CD4-positive, alpha-beta T cell treated with Interleukin-4 for 1 hour (primary cell): ENCODE measurements around the gene GARS1.
"Not testable (repeated sequence)": the region's sequence is repeated elsewhere in the genome, so short reads cannot be mapped to it uniquely, and the experiment has no call there.

Source experiments
- DNase-seq, 2 donors: peaks; one replicate each; pipeline ENCODE4 v3.0.0-alpha.2; 2020 to 2022

The GARS1 gene

DNA sequence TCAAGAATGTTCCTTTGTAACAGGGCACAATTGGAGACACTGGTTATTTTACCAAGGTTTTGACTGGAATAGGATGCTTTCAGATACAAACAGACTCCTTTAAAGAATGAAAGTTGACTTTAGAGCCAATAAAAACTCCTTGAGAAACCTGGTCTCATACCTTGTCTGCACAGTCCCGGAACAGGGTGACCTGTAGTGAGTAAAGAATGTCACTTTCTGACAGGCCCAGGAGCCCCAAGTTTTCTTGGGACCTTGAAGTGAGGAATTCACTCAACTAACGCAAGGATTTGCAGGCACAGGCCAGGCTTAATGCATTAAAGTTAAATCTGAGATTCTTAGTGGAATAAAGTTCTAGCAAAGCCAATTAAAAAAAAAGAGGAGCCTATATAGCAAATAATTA lies 11.5 kb upstream of the GARS1 start:
- DNase-seq = no peak

GRCh38 chr7:30584415-30584814 lies 10.3 kb upstream of the GARS1 start:
- DNase-seq = no peak

- DNase-seq = no peak
These were observed 9.7 kb upstream of the GARS1 start for GRCh38 chr7:30584965-30585364.

DNA sequence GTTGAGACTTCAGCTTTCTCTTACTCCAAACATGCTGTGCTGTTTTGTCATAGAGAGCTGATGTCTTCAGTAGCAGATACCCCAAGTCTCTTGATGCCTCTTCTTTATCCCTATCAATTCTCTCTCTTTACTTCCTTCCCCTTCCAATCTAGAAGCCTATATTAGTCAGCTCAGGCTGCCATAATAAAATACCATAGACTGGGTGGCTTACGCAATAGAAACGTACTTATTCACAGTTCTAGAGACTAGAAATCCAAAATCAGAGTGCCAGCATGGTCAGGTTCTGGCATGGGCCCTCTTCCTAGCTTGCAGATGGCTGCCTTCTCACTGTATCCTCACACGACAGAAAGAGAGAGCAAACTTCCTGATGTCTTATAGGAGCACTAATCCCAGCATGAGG lies 9.0 kb upstream of the GARS1 start:
- no peak for DNase-seq

DNA sequence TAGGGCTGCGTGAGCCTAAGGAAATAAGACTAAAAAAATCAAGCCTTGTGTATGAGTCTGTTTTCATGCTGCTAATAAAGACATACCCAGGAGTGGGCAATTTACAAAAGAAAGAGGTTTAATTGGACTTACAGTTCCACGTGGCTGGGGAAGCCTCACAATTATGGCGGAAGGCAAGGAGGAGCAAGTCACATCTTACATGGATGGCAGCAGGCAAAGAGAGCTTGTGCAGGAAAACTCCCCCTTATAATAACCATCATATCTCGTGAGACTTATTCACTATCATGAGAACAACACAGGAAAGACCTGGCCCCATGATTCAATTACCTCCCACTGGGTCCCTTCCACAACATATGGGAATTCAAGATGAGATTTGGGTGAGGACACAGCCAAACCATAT lies 7.1 kb upstream of the GARS1 start:
- not testable (repeated sequence) for DNase-seq

- DNase-seq = no peak
These were observed 5.6 kb upstream of the GARS1 start for GRCh38 chr7:30589111-30589510.

DNA sequence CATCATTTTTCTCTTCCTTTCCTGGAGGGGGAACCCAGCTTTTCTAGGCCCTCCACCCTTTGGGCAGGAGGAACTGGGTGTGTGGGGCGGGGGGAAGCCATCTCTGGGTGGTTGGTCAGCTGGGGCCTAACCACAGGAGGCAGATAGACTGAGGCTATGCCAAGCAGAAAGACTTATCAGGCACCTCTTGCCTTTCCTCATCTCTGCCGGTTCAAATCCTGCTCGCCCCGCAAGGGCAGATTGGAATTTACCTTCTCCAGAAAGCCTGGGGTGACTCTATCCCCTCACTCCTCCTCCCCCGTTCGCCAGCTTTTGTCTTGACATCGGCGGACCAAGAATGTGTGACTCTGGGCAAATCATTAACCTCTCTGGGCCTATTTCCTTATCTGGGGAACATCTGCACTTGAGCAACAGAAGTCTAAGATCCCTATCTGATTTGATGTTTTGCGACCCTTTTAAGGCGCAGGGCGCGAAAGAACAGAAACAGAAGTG lies 584 bp upstream of the GARS1 start:
- DNase-seq = peak in 1 of 2 donors; percentile 45

GRCh38 chr7:30595436-30596013 lies 847 bp downstream of the GARS1 start:
- DNase-seq = peak in 1 of 2 donors; percentile 6

DNA sequence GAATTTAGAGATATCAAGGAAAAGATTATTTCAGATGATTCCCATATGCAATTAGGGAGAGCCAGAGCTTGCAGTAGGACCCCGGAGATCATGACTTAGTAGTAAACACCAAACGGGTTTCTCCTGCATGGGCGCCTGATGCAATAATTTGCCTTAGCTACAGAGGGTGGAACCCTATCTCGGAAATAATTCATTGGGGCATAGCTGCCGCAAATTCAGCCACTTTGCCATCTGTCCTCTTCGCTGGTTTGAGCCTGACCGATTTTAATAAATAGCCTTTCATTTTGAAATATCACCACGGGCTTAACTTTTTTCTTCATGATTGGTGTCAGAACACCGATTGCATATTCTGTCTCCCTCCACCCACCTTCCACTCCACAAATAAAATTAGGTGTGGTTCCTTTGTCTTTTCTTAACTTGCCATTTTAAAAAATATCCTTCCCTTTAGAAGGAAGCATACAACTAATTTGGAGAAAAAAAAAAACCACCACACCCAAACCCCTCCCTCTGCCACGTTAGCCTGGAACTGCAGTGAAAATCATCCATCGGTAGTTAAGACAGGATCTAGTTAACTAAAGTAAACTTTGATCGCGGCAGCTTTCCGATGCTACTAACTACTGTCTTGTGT lies 1.4 kb downstream of the GARS1 start:
- peak in 1 of 2 donors; percentile 8 for DNase-seq

DNA sequence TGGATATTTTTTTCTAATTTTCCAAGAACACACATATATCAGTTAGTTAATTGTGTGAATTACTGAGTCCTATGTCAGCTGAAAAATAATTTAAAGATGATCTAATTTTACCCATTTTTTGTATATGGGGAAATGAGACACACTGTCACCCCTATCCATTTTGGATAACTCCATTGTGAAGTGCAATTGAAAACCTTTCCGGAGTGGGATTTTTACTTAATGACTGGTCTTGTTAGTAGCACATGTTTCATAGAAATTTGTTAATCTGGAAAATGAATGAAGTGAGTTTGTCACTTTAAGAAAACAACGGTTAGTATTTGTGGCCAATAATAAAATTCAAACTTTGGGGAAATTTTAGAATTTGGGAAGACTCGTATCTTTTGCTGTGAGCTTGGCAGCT lies 2.0 kb downstream of the GARS1 start:
- no peak for DNase-seq

DNA sequence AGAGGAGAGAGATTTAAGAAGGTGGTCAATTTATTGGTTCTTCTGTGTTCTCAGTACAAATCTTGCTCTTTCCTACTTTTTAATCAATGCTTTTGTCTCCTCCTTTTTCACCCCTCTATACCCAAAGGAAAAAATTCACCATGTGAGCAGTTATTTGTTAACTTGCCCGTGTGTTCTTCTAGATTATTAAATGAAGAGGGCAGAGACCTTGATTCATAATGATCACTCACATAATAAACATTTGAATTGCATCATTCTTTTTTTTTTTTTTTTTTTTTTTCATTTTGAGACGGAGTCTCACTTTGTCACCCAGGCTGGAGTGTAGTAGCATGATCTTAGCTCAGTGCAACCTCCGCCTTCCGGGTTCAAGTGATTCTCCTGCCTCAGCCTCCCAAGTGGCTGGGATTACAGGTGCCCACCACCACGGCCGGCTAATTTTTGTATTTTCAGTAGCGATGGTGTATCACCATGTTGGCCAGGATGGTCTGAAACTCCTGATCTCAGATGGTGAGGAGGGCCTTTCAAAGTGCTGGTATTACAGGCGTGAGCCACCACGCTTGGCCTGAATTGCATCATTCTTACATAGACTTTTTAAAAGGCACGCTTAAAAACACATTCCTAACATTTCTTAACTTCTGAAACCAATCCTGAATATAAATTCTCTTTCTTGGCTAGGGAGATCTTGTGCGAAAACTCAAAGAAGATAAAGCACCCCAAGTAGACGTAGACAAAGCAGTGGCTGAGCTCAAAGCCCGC lies 3.6 kb downstream of the GARS1 start:
- DNase-seq = no peak

DNA sequence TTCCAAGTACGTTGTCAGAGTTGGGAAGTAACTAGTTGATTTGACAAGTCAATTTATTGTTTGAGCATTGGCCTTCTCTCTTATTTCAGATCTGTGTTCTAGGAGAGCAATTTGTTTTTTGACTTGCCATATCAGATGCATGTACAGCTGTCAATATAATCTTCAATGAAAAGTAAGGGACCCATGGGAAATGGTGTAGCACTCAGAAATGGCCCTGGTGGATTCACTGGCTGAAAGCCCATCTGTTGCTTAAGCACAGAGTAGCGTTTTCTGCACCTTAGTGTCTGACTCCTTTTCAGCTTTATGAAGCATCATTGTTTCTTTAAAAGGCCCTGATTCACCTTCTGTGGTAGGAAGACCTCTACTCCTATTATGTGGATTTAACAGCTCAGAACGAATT lies 10.2 kb downstream of the GARS1 start:
- DNase-seq = no peak

GRCh38 chr7:30605832-30606231 lies 11.2 kb downstream of the GARS1 start:
- DNase-seq = no peak

DNA sequence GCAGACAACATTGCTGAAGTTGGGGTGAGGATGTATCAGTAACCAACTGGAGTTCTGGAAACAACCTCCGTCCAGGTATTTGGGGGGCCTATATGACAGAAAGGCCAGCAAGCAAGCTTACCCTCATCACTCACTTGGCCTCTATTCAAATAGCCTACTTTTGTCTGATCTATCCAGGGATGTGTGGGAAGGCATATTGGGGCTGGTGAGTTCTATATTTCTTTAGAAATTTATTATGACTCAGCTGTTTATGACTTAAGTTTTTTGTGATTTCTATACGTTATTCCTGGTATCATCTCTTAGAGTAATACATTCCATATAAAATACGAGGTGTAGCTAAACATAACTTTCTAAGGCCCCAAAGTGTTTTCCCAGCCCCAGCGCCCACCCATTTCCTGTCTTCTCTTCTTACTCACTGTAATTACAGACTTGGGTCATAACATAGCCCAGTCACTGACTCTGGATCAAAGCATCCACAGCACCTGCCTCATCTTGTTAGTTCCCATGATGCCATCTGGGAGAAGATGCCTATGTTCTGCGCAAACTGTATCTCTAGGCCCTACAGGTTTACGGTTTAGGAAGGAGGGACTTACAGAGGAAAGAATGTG lies 18.1 kb downstream of the GARS1 start:
- no peak for DNase-seq

DNA sequence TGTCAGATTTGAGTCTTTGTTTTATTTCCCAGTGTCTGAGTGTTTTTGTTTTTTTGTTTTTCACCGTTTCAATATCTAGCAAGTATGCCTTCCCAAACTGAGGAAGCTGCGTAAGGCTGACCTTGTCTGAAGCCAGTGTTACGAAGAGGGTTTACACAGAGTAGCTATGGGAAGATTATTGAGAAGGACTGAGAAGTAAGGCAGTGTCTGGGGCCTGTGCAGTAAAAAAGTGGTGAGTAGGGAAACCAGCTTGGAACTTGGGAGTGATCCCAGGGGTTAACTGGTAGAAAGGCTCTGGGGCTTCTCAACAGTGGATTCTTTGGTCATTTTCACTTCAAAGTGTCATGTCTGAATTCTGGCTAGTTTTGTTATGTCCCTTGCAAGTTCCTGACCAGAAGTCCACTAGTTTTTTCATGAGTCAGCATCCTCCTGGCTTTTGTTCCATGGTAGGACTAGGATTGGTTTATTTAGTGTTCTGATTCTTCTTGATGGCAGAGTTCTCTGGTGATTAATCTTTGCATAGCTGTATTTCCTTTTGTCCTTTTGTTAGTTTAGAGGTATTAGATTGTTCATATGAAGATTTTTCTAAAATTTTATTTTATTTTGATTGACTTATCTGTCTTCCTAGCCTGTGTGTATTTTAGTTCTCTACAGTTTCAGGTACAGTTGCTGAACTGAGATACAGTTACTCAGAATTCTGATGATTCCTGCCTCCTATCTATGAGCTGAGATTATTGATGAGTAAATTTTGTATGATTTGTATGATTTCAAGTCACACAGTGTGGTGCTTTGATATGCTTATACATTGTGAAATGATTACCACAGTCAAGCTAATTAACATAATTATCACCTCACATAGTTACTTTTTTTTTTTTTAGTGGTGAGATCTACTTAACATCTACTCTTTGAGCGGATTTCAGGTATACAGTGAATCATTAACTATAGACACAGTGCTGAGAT lies 19.0 kb downstream of the GARS1 start:
- no peak for DNase-seq

GRCh38 chr7:30616318-30616717 lies 21.6 kb downstream of the GARS1 start:
- DNase-seq = no peak

- no peak for DNase-seq
These were observed 22.7 kb downstream of the GARS1 start for GRCh38 chr7:30617359-30617758.

GRCh38 chr7:30618080-30618676 lies 23.5 kb downstream of the GARS1 start:
- no peak for DNase-seq

DNA sequence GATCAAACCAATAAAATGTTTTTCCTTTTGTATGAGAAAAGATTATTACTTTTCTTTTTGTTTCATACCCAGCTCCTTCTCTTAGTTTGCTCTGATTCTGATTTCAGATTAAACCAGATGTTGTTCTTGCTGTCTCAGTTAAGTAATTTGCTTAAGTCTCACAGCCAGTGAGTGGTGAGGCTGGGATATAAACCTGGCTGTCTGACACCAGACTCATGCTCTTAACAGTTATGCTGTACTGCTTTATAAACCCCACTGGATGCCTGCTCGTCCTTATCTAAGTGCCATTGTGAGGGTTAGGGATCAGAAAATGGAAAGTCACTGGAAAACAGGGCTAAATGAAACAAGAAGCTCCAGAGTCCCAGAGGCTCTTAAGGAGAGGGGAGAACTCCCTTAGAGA lies 24.3 kb downstream of the GARS1 start:
- no peak for DNase-seq

DNA sequence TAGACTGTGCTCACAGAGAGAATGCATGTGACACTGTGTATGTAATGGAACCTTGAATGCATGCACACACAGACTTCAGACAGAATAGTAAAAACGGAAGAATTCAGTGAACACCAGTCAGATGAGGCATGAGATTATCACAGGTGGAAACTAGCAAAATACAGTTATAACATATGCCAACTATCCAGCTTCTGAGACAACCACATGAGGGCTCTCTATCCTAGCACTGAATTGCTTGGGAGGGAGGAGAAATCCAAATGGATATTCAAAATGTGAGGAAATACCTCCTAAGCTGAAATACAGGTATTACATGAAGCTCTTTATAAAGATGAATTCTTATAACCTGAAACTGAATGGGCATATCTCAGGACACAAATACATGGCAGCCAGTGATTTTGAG lies 30.6 kb downstream of the GARS1 start:
- DNase-seq = no peak

DNA sequence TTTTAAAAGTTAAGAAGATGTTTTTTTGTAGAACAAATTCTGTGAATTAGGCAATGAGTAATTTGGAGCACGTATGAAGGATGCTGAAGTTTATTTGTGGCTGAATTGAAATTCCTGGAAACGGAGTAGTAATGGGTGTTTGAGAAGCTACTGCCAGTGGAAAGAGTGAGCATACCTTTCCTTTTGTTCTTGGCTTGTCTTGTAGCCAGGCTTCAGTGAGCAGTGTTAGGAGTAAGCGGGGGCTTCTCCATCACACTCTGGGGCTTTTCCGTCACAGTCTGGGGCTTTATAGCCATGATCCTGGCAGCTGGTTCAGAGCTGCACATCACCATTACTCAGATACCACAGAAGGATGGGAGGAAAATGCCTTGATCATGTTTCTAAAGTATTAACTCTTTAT lies 32.3 kb downstream of the GARS1 start:
- DNase-seq = no peak

- no peak for DNase-seq
These were observed 36.3 kb downstream of the GARS1 start for GRCh38 chr7:30630986-30631385.
